Testis (tissue), 3 donors: ENCODE measurements around the gene ZNF688. TPM values are rescaled to one million over a fixed set of nuclear protein-coding genes. Genes with fewer than 3 reads are reported as not detected.
"Not testable (repeated sequence)": the region's sequence is repeated elsewhere in the genome, so short reads cannot be mapped to it uniquely, and the experiment has no call there.

ENCODE experiments used
- DNase-seq: peaks from one replicate; pipeline ENCODE4 v3.0.0-alpha.2; 2019
- H3K27ac ChIP-seq, 2 donors: fragments of 200-600 bp; sonication (generic); one replicate each; pipeline ENCODE4 v1.5.1; 2019
- H3K27me3 ChIP-seq: fragments of 200-600 bp; sonication (generic); one replicate; pipeline ENCODE4 v1.5.1; 2019
- H3K36me3 ChIP-seq: fragments of 200-600 bp; sonication (generic); one replicate; pipeline ENCODE4 v1.5.1; 2017; ENCODE audit warnings: low read depth; ENCODE audit errors: missing control alignments
- H3K4me1 ChIP-seq: fragments of 200-600 bp; sonication (generic); one replicate; pipeline ENCODE4 v1.5.1; 2019
- H3K4me3 ChIP-seq, 2 donors: fragments of 200-600 bp; sonication (generic); one replicate each; pipeline ENCODE4 v1.5.1; 2017 to 2019
- H3K9me3 ChIP-seq: fragments of 200-600 bp; sonication (generic); one replicate; pipeline ENCODE4 v1.5.1; 2017
- CTCF ChIP-seq, 3 experiments: fragments of 450-650 bp in 2 of 3; fragments of 200-600 bp in 1 of 3; sonication (generic) in 1 of 3; IDR thresholded peaks; one replicate each; pipeline ENCODE4 v1.5.1; 2016 to 2019; ENCODE audit warnings: antibody characterized with exemption in 3 of 3, mild to moderate bottlenecking in 2 of 3, moderate library complexity in 1 of 3
- POLR2A ChIP-seq: fragments of 450-650 bp; IDR thresholded peaks from one replicate; pipeline ENCODE4 v1.6.1; 2017; ENCODE audit warnings: antibody characterized with exemption, mild to moderate bottlenecking, moderate library complexity
- WGBS, 2 donors: methylation state at CpG; one replicate each; pipeline ENCODE4 v1.1.5; 2018; 5-methylcytosine and 5-hydroxymethylcytosine counted together
- intact Hi-C: fragments of 100-400 bp; cut with DNase I; formaldehyde crosslinking; loops from one replicate; pipeline ENCODE4 v1.15.1; 2023; ENCODE audit warnings: low total_unique reads
- polyA plus RNA-seq: library from polyadenylated mRNA; stranded (reverse); fragments of 350-450 nt; fragmentation: Illumina TruSeq; extraction: RNeasy Lipid Tissue Mini Kit (QIAGEN cat#74804); gene quantifications from one replicate; pipeline ENCODE4 v1.2.3, GENCODE V29; 2014; ENCODE audit warnings: low read depth, low replicate concordance; ENCODE audit not compliant: insufficient read depth
- total RNA-seq, 2 donors: library from RNA; depleted of rRNA; stranded (reverse); fragments of >200 nt; gene quantifications; one replicate each; pipeline ENCODE4 v1.2.3, GENCODE V29; 2016

Gene ZNF688
- total and polyA plus RNA-seq, 3 donors from 2014 or later, result 21.7 to 54.6 (median 38.5) TPM

GRCh38 chr16:30524575-30525568, 46.6 kb downstream of the ZNF688 start:
- WGBS, 2 donors, result 76 to 85% methylated on average over 28 to 55 of the region's 60 CpGs
- TF ChIP-seq POLR2A (no peak), CTCF (IDR thresholded peaks at IDR 0.05) (no peak)
- H3K9me3 ChIP-seq, result no peaks in the 10 kb centered on the region
- intact Hi-C loops, result no loop called here
- H3K4me3 ChIP-seq, result peak overlapping the region in 1 of 2 donors; percentile 12
- no peaks in the 10 kb centered on the region for H3K36me3 ChIP-seq
- DNase-seq, result no peak
- no peak overlapping the region for H3K27ac ChIP-seq
- peaks cover 16% of the 10 kb centered on the region for H3K4me1 ChIP-seq
- H3K27me3 ChIP-seq, result no peaks in the 10 kb centered on the region

GRCh38 chr16:30523768-30524574, 47.5 kb downstream of the ZNF688 start:
- no peak for DNase-seq
- Histone ChIP-seq H3K4me1 (peaks cover 16% of the 10 kb centered on the region), H3K36me3 (no peaks in the 10 kb centered on the region), H3K9me3 (no peaks in the 10 kb centered on the region), H3K27ac (no peak overlapping the region), H3K4me3 (peak overlapping the region in 1 of 2 donors; percentile 12), H3K27me3 (no peaks in the 10 kb centered on the region)
- intact Hi-C loops, result no loop called here
- TF ChIP-seq POLR2A (no peak), CTCF (IDR thresholded peaks at IDR 0.05) (no peak)
- WGBS, 2 donors, result 61 to 67% methylated on average over 20 to 26 of the region's 26 CpGs

GRCh38 chr16:30522702-30523463, 48.6 kb downstream of the ZNF688 start:
- H3K36me3 ChIP-seq, H3K9me3 ChIP-seq, H3K27ac ChIP-seq, DNase-seq, H3K4me3 ChIP-seq, H3K27me3 ChIP-seq, intact Hi-C loops: not testable (repeated sequence)
- peaks cover 14% of the 10 kb centered on the region for H3K4me1 ChIP-seq
- 84 to 87% methylated on average over 12 of the region's 12 CpGs for WGBS, 2 donors

GRCh38 chr16:30521873-30522641, 49.5 kb downstream of the ZNF688 start:
- no peak overlapping the region for H3K27ac ChIP-seq
- DNase-seq, result no peak
- intact Hi-C loops, result no loop called here

More at GRCh38 chr16:30521873-30522641, 49.5 kb downstream of the ZNF688 start:
- H3K4me3 ChIP-seq, result no peak overlapping the region
- H3K9me3 ChIP-seq, result no peaks in the 10 kb centered on the region
- WGBS, 2 donors, result 51 to 62% methylated on average over 11 of the region's 11 CpGs
- no peaks in the 10 kb centered on the region for H3K36me3 ChIP-seq
- H3K27me3 ChIP-seq, result no peaks in the 10 kb centered on the region
- peaks cover 10% of the 10 kb centered on the region for H3K4me1 ChIP-seq
- TF ChIP-seq CTCF (IDR thresholded peaks at IDR 0.05) (no peak), POLR2A (no peak)
